Measurements from ENCODE around the gene ZNF444.
"Not testable (repeated sequence)": the region's sequence is repeated elsewhere in the genome, so short reads cannot be mapped to it uniquely, and the experiment has no call there.

- not testable (repeated sequence) for TF ChIP-seq CTCF, POLR2A (IDR thresholded peaks at IDR 0.05)
Measured at GRCh38 chr19:56098237-56098636, 42.9 kb upstream of the ZNF444 start.
